Limb (tissue), 2 donors: ENCODE data around the gene ST6GALNAC3.
"Not testable (repeated sequence)": the region's sequence is repeated elsewhere in the genome, so short reads cannot be mapped to it uniquely, and the experiment has no call there.

Experiments
- DNase-seq, 2 donors: peaks; one replicate each; pipeline ENCODE4 v3.0.0-alpha.2; 2016; ENCODE audit errors: extremely low spot score in 2 of 2

ST6GALNAC3 gene

GRCh38 chr1:76073481-76073880 is 1.1 kb upstream of the ST6GALNAC3 start:
- DNase-seq, result no peak

GRCh38 chr1:76075188-76075489 is 593 bp downstream of the ST6GALNAC3 start:
- DNase-seq, result no peak

GRCh38 chr1:76075877-76076276 is 1.3 kb downstream of the ST6GALNAC3 start:
- DNase-seq, result no peak

GRCh38 chr1:76079475-76080227 is 5.1 kb downstream of the ST6GALNAC3 start:
- DNase-seq, result no peak

GRCh38 chr1:76080552-76081079 is 6.1 kb downstream of the ST6GALNAC3 start:
- DNase-seq, result no peak

- DNase-seq, result no peak
These were observed 7.5 kb downstream of the ST6GALNAC3 start for GRCh38 chr1:76082062-76082461.

- DNase-seq, result no peak
These were observed 8.6 kb downstream of the ST6GALNAC3 start for GRCh38 chr1:76083189-76083588.

- no peak for DNase-seq
These were observed 9.6 kb downstream of the ST6GALNAC3 start for GRCh38 chr1:76084029-76084627.

GRCh38 chr1:76084685-76085084 is 10.1 kb downstream of the ST6GALNAC3 start:
- no peak for DNase-seq

GRCh38 chr1:76086109-76086508 is 11.6 kb downstream of the ST6GALNAC3 start:
- no peak for DNase-seq

- no peak for DNase-seq
These were observed 12.1 kb downstream of the ST6GALNAC3 start for GRCh38 chr1:76086597-76086996.

GRCh38 chr1:76090283-76091203 is 16.0 kb downstream of the ST6GALNAC3 start:
- no peak for DNase-seq

- no peak for DNase-seq
These were observed 18.3 kb downstream of the ST6GALNAC3 start for GRCh38 chr1:76092812-76093211.

GRCh38 chr1:76093522-76094312 is 19.2 kb downstream of the ST6GALNAC3 start:
- no peak for DNase-seq

GRCh38 chr1:76095802-76096201 is 21.3 kb downstream of the ST6GALNAC3 start:
- DNase-seq, result no peak

GRCh38 chr1:76097064-76097463 is 22.5 kb downstream of the ST6GALNAC3 start:
- DNase-seq, result not testable (repeated sequence)

- no peak for DNase-seq
These were observed 24.3 kb downstream of the ST6GALNAC3 start for GRCh38 chr1:76098845-76099244.

GRCh38 chr1:76101548-76101947 is 27.0 kb downstream of the ST6GALNAC3 start:
- no peak for DNase-seq

GRCh38 chr1:76102046-76102445 is 27.5 kb downstream of the ST6GALNAC3 start:
- no peak for DNase-seq

GRCh38 chr1:76103034-76103433 is 28.5 kb downstream of the ST6GALNAC3 start:
- no peak for DNase-seq

GRCh38 chr1:76105372-76105771 is 30.8 kb downstream of the ST6GALNAC3 start:
- no peak for DNase-seq
